ENCODE measurements around the gene PKN3.
A peak's percentile ranks its signal among the peaks of the same experiment; 100 is the strongest.

PKN3 gene

DNA sequence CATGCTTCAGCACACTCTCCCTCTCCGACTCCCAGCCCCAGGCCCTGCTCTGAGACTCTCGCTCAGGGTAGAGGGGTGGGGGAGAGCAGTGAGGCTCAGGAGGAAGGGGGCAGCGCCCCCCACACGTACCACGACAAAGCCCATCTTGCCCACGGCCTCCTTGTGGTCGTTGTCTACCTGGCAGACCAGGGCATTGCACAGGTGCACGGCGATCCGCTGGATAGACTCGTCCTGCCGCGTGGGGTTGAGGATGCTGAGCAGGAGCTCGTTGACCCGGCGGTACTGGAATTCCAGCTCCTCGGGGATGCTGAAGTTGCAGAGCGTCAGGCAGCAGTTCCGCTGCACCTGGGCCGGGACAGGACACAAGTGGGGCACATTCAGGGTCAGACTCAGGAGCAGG, 40.1 kb downstream of the PKN3 start:
- no peak for DNase-seq (ENCODE audit: low read depth, low spot score)

DNA sequence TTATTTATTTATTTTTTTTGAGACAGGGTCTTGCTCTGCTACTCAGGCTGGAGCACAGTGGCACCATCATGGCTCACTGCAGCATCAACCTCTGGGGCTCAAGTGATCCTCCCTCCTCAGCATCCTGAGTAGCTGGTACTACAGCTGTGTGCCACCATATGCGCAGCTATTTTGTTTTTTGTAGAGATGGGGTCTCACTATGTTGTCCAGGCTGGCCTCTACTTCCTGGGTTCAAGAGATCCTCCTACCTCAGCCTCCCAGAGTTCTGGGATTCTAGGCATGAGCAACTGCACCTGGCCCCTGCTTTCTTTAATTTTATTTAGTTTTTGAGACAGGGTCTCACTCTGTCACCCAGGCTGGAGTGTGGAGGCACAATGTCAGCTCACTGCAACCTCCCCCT, 41.1 kb downstream of the PKN3 start:
- DNase-seq (ENCODE audit: low read depth, low spot score): no peak

DNA sequence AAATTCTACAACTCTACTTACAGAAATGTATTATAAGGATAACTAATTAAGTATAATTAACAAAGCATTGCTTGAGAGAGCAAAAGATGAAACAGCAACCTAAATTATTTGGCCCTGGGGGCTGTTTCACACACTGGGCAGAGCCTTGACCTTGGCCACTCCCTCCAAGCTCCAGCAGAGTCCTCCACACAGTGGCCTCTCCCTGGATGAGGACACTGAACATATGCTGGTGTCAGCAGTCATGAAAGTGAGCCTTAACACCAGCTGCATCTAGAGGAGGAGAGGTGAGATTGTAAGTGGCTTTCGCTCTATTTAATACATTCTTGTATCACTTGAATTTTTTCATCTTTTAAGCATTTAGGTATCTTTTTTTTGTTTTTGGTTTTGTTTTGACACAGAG, 44.9 kb downstream of the PKN3 start:
- no peak for DNase-seq (ENCODE audit: low read depth, low spot score)

DNA sequence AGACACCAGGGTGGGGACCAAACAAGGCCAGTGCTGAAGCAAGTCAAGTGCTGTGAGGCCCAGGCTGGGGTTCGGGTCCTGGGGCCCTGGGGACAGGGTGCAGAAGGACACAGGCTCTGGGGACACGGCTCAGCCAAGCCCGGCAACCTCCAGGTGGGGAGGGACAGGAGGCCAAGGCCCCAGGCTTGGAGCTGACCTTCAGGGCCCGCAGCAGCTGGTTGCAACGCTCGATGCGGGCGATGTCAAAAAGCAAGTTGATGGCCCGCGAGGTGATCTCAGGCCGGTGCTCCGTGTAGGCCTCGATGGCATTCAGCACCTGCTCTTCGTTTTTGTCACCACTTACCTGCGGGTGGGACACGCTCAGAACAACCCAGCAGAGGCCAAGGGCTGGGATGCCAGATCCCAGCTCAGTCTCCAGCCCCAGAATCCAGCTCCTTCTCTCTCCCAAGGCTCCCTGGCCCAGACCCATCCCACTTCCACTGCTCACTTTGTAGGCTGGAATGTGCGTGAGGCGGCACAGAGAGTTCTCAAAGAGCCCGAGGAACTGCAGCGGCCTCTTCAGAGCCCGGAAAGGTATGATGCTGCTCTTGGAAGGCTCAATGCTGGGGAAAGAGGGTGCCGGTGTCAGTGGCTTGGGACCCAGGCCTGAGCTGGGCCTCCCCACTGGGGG, 48.8 kb downstream of the PKN3 start:
- no peak for DNase-seq (ENCODE audit: low read depth, low spot score)

DNA sequence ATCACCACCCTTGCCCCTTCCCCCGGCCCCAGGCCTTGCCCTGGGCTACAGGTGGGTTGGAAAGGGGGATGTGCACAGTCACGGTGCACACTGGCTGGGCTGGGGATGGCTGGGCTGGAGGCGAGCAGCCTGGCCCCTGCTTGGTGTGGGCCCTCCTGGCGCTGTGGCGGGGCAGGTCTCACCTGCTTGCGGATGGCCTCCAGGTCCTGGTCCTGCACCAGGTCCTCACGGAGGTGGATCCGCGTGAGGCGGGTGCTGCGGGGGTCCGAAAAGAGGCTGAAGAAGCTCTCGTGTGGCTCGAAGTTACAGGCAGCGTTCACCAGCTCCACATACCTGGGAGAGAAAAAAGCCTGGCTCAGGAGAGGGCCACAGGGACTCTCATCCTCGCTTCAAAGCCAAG, 51.3 kb downstream of the PKN3 start:
- no peak for DNase-seq (ENCODE audit: low read depth, low spot score)

DNA sequence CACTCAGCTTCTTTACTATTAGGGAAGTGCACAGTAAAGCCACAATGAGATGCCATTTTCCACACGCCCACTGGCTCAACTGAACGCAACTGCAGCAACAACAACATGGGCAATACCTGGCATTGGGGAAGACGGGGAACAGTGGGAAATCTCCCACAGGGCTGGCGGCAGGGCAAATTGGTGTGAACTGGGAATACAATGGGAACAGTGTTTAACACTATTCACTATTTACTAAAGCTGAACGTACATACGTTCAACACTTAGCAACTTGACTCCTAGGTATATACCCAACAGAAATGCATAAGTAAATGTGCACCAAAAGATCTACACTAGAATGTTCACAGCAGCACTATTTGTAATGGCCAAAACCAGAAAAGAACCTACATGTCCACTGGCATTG, 55.3 kb downstream of the PKN3 start:
- DNase-seq (ENCODE audit: low read depth, low spot score): no peak

DNA sequence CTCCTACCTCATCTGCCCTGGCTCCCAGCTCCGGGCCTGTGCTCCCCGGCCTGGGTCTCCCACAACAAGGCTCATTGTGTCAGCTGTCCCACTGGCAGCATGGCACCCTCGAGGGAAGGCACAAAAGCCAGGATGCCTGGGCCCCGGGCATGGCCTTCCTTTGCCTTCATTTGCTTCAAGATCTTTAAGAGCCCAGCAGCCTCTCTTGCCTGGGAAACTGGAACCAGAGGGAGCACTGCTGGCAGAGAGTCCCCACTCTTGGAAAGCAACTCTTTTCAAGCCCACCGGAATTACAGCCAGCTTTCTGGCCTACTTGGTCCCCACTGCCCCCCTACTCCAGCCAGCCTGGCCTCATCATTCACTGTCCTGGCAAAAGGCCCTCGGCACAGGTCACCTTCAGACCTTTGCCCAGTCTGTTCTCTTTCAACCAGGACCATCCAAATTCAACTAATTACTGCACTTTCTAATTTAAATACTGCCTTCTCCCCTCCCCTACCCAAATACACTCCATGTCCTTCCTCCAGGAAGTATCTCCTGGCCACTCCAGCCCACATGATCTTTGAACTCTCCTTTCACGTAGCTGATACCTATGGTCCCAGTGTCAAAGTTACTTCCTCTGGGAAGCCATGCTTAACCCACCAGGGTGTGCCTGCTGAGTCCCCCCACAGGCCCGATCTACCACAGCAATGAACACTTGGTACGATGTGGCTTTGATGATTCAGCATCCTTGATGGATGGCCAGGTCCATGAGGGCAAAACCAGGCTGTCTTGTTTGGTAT, 60.6 kb downstream of the PKN3 start:
- peak; percentile 24 for DNase-seq (ENCODE audit: low read depth, low spot score)

DNA sequence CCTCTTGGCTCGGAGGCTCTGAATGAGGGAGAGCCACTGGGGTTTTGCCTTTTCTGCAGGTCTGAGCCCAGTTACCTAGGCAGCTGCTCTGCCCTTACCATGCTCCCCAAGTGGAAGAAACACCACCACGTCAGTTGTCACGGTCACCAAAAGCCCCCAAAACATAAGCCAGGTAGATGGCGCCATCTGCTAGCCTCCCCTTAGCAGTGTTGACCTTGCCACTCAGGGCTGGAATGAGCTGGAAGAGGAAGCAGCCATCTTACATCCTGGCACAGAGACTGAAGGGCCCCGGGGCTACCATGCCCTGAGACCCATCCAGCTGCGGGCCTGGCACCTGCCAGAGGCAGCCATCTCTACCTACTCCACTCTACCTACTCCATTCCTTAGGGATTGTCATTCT, 62.1 kb downstream of the PKN3 start:
- DNase-seq (ENCODE audit: low read depth, low spot score): no peak

DNA sequence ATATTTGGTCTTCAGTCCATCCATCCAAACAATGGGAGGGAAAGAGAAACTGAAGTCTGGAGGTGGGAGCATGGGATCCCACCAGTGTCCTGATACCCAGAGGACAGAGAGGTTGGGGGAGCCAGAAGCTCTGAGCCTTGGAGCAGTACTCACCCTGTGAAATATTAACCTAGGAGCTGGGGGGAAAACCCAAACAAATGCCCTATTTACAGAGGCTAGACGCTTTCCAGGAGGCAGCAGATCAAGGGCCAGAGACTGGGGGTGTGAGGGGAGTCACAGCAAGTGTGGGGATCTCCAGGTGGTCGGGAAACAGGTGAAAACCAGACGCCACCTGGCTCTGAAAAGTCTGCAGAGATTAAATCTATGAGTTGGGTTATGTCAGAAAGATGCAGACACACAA, 63.2 kb downstream of the PKN3 start:
- DNase-seq (ENCODE audit: low read depth, low spot score): no peak

DNA sequence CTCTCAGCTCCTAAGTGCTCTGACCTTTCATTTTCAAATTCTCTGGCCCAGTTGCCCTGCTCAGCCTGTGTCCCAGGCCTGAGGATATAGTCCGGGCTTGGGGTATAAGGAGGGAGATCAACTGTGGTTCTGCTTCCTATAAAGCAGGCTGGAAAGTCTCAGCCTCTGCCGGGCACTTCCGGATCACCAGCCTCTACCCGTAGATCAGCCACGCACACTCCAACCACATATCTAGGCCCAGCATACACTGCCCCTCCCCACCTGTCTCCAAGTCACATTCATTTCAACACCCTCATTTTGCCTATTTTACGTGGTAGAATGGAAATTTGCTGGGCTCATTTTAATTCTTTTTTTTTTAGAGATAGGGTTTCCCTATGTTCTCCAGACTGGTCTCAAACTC, 66.3 kb downstream of the PKN3 start:
- no peak for DNase-seq (ENCODE audit: low read depth, low spot score)
